Globus pallidus (tissue), 1 donor: ENCODE measurements around the gene FNDC8.
"Not testable (repeated sequence)": the region's sequence is repeated elsewhere in the genome, so short reads cannot be mapped to it uniquely, and the experiment has no call there.

Source experiments
- DNase-seq: peaks from one replicate; pipeline ENCODE4 v3.0.0-alpha.2; 2015; ENCODE audit warnings: low spot score

FNDC8 gene

GRCh38 chr17:35171834-35172233 is 50.4 kb downstream of the FNDC8 start:
- no peak for DNase-seq

GRCh38 chr17:35172321-35172720 is 50.9 kb downstream of the FNDC8 start:
- DNase-seq: not testable (repeated sequence)

GRCh38 chr17:35174835-35175334 is 53.5 kb downstream of the FNDC8 start:
- DNase-seq: no peak

GRCh38 chr17:35175638-35176415 is 54.4 kb downstream of the FNDC8 start:
- no peak for DNase-seq

- no peak for DNase-seq
Measured at GRCh38 chr17:35176897-35177296, 55.5 kb downstream of the FNDC8 start.

DNA sequence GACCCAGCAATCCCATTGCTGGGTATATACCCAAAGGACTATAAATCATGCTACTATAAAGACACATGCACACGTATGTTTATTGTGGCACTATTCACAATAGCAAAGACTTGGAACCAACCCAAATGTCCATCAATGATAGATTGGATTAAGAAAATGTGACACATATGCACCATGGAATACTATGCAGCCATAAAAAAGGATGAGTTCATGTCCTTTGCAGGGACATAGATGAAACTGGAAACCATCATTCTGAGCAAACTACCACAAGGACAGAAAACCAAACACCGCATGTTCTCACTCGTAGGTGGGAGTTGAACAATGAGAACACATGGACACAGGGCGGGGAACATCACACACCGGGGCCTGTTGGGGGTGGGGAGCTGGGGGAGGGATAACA is 58.0 kb downstream of the FNDC8 start:
- not testable (repeated sequence) for DNase-seq
